GM12864 (cell line): ENCODE data around the gene NETO2.

Experiments used
- DNase-seq: peaks from one replicate; pipeline ENCODE4 v3.0.0-alpha.2; 2011; ENCODE audit warnings: low read depth
- H3K4me3 ChIP-seq: 2 replicates; pipeline ENCODE4 v1.5.1; 2011; ENCODE audit warnings: mild to moderate bottlenecking, low read depth, low read length, control low read depth
- TF ChIP-seq, protein P1 (sequence below): IDR thresholded peaks from 2 replicates; pipeline ENCODE4 v1.5.1; 2011; ENCODE audit warnings: low read depth, mild to moderate bottlenecking, moderate library complexity, low read length, control low read depth, inconsistent platforms; ENCODE audit errors: missing control alignments

NETO2 gene

DNA sequence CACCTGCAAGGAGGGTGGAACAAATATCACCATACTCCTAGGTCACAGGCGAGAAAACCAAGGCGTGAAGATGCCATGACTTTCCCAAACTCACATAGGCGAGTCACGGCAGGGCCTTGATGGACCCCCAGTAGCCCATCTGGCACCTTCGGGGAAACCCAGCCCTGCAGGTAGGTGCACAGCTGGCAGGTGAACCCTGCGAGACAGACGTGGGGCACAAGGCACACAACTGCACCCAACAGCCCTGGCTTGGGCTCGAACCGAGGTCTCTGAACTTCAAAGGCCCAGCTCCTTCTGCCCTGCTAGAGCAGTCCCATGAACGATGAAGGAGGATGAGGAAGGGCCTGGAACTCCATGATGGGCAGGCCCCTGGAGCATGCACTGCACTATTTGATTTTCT is 92.7 kb downstream of the NETO2 start:
- DNase-seq: no peak
- H3K4me3 ChIP-seq: no peak overlapping the region
- TF ChIP-seq, protein P1, sequence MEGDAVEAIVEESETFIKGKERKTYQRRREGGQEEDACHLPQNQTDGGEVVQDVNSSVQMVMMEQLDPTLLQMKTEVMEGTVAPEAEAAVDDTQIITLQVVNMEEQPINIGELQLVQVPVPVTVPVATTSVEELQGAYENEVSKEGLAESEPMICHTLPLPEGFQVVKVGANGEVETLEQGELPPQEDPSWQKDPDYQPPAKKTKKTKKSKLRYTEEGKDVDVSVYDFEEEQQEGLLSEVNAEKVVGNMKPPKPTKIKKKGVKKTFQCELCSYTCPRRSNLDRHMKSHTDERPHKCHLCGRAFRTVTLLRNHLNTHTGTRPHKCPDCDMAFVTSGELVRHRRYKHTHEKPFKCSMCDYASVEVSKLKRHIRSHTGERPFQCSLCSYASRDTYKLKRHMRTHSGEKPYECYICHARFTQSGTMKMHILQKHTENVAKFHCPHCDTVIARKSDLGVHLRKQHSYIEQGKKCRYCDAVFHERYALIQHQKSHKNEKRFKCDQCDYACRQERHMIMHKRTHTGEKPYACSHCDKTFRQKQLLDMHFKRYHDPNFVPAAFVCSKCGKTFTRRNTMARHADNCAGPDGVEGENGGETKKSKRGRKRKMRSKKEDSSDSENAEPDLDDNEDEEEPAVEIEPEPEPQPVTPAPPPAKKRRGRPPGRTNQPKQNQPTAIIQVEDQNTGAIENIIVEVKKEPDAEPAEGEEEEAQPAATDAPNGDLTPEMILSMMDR: no peak

DNA sequence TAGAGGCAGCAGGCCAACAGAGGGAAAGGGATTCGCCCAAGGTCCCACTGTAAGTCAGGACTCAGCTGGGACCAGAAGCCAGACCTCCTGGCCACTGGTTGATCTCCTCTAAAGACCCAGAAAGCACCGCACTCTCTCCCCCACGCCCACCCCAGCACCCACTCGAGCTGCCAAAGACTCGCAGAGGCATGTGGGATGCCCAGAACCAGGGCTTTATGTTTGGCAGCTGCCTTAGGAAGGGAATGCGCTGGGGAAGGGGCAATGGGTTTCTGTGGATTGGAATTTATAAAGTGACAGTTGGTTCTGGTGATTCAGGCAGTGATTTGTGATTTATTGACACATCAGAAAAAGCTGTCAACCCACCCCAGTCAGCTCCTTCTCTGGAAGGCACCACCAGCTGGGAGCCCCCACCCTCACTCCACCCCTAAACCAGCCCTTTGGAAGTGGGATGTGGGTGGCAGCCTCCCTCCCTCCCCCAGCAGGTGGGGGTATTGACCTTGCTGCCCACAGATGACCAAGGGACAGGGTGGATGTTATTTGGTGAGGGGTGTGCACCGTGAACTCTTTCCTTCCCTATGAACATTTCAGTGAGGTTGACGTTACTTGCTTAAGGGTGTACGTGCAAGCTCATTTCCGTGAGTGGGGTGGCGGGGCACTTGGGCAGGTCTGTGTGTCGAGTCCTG is 93.7 kb downstream of the NETO2 start:
- DNase-seq: no peak
- TF ChIP-seq, protein P1: no peak
- H3K4me3 ChIP-seq: no peak overlapping the region

DNA sequence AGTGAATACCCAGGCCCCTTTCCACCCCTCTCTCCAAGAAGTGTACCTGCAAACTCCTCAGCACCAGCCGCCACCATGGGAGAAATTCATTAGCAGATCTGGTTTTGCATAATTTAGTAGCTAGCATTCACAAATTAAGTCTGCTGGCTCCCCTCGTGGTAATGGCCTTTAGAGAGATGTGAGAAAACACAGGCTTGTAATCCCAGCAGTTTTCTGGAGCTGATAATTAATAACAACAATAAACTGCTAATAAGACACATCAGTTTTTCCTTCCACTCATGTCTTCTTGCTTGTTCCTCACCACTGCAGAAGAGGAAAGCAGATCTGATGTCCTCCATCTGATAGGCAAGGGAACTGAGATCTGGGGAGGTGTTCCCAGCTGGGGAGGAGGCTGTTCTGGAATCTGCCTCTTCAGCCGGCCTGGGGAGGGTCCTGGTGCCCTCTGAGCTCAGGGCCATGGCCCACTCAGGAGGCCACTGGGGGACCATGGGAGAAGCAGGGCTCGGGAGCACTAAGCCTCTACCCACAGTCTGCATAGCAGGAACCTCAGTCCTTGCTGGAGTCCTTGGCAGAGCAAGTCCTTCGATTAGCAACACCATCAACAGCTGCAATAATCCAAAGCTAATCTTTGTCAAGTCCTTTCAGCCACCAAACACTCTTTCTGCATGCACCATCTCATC is 96.1 kb downstream of the NETO2 start:
- DNase-seq: no peak
- no peak overlapping the region for H3K4me3 ChIP-seq
- TF ChIP-seq, protein P1: no peak

DNA sequence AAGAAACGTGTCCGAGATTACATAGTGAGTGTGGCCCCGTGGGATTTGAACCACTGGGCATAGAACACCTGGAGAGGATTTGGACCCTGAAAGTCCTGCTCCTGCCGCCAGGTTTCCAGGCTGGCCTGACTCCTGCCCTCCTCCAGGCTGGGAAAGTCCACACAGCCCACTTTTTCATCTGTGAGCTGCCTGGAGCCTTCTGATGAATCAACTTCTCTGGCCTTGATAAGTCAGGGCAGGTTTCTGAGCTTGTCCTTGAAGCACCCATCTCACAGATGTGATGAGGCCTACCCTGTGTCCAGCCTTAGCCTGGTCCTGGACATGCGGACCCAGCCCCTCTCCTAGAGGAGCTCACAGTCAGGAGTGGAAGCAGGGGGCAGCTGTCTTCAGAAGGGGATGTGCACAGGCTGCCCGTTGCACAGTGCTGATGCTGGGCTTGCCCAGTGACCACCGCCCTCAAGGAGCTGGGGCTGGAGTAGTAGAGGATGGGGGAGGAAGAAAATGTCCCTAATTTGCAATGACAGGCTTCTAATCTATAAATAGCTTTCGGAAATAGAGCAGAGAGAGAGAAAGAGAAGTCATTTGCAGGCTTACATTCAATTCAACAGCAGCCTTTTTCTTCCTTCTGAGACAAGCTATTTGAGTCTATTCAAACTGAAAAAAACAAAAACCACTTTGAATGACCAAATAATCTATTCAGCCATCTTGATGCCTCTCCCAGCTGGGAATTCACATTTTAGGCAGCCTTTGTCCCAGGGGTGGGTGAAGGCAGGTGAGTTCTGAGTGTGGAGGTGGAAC is 96.8 kb downstream of the NETO2 start:
- TF ChIP-seq, protein P1: no peak
- H3K4me3 ChIP-seq: no peak overlapping the region
- DNase-seq: no peak

DNA sequence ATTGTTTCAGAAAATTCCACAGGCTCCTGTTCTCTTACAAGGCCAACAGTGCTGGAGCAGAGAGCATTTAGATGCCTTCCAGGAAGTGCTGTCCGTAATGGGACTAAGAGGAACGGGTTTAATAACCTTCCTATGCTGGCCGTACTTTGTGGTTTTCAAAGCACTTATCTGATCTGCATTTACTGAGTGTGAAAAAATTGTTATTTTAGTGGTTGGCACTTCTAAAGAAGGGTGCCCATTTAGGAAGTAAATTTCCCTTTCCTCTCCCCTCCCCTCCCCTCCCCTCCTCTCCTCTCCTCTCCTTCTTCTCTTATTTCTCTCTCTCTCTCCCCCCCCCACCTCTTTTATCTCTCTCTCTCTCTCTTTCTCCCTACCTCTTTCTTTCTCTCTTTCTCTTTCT is 98.3 kb downstream of the NETO2 start:
- H3K4me3 ChIP-seq: no peak overlapping the region
- no peak for DNase-seq
- TF ChIP-seq, protein P1: no peak

DNA sequence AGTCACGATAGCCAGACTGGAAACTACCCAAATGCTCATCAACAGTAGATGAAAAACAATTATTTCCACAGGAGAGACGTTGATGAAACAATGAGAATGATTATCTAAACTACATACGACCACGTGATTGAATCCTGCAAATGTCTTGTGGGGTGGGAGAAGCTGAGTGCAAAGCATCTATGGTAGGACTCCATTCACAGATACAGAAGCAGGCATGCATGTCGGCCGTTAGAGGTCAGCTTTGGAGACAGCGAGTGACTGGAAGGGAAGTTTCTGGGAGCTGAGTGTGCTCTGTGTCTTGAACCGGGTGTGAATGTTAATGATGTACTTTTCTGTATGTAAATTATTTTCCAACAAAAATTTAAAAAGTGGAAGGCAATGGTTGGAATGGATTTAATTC is 98.7 kb downstream of the NETO2 start:
- TF ChIP-seq, protein P1: no peak
- DNase-seq: no peak
- H3K4me3 ChIP-seq: no peak overlapping the region
